Measurements from ENCODE around the gene STK39.

GRCh38 chr2:168132389-168132788 lies 115.0 kb downstream of the STK39 start:
- TF ChIP-seq CREB3L1 (IDR thresholded peaks at IDR 0.05; ENCODE audit: borderline replicate concordance, low read depth) (no peak), TEAD1 (CRISPR knock-in tag; IDR thresholded peaks at IDR 0.05) (no peak), MTA2 (IDR thresholded peaks at IDR 0.05; ENCODE audit: low read depth) (no peak), ZNF445 (CRISPR knock-in tag; IDR thresholded peaks at IDR 0.05; ENCODE audit: low read depth) (no peak)

Measured in K562 (cell line).